ENCODE measurements around the gene PIGC.

Gene PIGC

DNA sequence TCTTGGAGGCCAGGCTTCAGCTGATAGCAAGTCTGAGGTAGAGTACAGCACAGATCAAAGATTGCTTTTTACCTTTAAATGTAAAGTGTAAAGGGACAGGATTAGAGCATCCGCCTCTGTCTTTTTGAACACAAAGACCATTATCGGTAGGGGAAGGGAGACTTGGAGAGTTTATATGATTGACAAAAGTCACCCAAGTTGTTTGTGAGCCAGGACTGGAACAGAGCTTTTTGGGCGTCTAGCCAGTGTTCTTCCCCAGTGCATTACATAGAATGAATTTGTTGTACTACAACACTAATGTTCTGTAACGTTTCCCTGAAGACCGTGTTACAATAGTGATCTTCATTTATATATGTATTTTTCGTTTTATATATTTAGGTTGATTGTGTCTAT lies 9.3 kb upstream of the PIGC start:
- H3K4me3 ChIP-seq (ENCODE audit: low read length in 2 of 2) = no peak overlapping the region
- no peaks in the 10 kb centered on the region for H3K27me3 ChIP-seq (ENCODE audit: control insufficient read depth in 2 of 2, insufficient read depth in 2 of 2, low read length in 2 of 2)
- H3K4me1 ChIP-seq (ENCODE audit: control insufficient read depth in 2 of 2, insufficient read depth in 2 of 2, low read length in 2 of 2) = peaks cover 10 to 18% of the 10 kb centered on the region in 2 donors
- no peaks in the 10 kb centered on the region for H3K36me3 ChIP-seq (ENCODE audit: control insufficient read depth in 2 of 2, insufficient read depth in 2 of 2, low read length in 2 of 2)
- no peak overlapping the region for H3K9ac ChIP-seq (ENCODE audit: low read depth in 1 of 2, low read length in 2 of 2)
- H3K9me3 ChIP-seq (ENCODE audit: control insufficient read depth in 2 of 2, low read length in 2 of 2) = no peaks in the 10 kb centered on the region
- H3K27ac ChIP-seq (ENCODE audit: low read depth in 2 of 2, low read length in 2 of 2) = no peak overlapping the region

DNA sequence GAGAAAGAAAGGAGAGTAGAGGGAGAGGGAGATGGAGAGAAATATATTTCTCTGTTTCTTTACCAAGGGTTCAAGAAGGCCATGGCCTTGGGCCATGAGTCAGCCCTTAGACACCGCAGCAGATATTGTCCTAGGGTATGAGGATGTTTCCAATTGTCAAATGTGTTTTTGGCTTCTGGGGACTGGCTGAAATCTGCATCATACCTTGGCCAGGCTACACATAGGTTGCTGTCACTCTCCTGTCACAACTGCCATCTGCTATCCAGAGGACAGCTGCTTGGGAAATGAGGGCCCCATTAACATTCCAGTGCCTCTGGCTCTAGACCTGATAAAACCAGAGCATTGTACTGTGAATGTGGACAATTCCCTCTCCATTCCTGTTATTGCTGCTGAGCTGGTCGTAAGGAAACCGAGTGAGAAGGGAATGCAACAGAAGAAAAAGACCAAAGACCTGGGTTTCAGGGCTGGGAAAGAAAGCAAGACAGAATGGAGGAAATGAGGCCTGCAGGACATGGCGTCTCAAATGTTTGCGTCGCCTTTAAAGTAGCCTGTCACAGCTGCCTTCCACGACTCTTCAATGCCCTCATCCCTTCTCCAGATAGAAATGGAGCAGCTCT lies 8.8 kb upstream of the PIGC start:
- Histone ChIP-seq H3K9ac (ENCODE audit: low read depth in 1 of 2, low read length in 2 of 2) (no peak overlapping the region), H3K4me1 (ENCODE audit: control insufficient read depth in 2 of 2, insufficient read depth in 2 of 2, low read length in 2 of 2) (peaks cover 10 to 18% of the 10 kb centered on the region in 2 donors), H3K27me3 (ENCODE audit: control insufficient read depth in 2 of 2, insufficient read depth in 2 of 2, low read length in 2 of 2) (no peaks in the 10 kb centered on the region), H3K9me3 (ENCODE audit: control insufficient read depth in 2 of 2, low read length in 2 of 2) (no peaks in the 10 kb centered on the region), H3K27ac (ENCODE audit: low read depth in 2 of 2, low read length in 2 of 2) (no peak overlapping the region), H3K4me3 (ENCODE audit: low read length in 2 of 2) (no peak overlapping the region), H3K36me3 (ENCODE audit: control insufficient read depth in 2 of 2, insufficient read depth in 2 of 2, low read length in 2 of 2) (no peaks in the 10 kb centered on the region)

GRCh38 chr1:172451002-172451443 lies 7.2 kb upstream of the PIGC start:
- Histone ChIP-seq H3K9me3 (ENCODE audit: control insufficient read depth in 2 of 2, low read length in 2 of 2) (no peaks in the 10 kb centered on the region), H3K27me3 (ENCODE audit: control insufficient read depth in 2 of 2, insufficient read depth in 2 of 2, low read length in 2 of 2) (no peaks in the 10 kb centered on the region), H3K9ac (ENCODE audit: low read depth in 1 of 2, low read length in 2 of 2) (no peak overlapping the region), H3K4me1 (ENCODE audit: control insufficient read depth in 2 of 2, insufficient read depth in 2 of 2, low read length in 2 of 2) (peaks cover 10 to 18% of the 10 kb centered on the region in 2 donors), H3K4me3 (ENCODE audit: low read length in 2 of 2) (no peak overlapping the region), H3K36me3 (ENCODE audit: control insufficient read depth in 2 of 2, insufficient read depth in 2 of 2, low read length in 2 of 2) (no peaks in the 10 kb centered on the region), H3K27ac (ENCODE audit: low read depth in 2 of 2, low read length in 2 of 2) (no peak overlapping the region)

DNA sequence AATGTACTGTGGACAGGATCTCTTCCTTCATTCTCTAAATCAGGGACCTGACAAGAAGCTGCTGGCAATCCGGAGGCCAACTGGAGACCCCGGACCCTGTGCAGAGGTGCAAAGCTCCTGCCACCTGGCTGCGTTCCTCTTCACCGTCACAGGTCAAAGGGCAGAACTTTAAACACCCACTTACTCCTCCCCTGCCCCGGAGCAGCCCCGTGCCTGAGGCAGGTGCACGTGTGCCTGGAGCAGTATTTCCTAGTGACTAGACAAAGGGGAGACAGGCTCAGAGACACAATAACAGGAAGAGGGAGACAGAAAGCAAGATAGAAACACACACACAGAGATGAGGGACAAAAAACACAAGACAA lies 6.6 kb upstream of the PIGC start:
- H3K4me3 ChIP-seq (ENCODE audit: low read length in 2 of 2) = peak overlapping the region; percentile 31 to 55
- H3K27me3 ChIP-seq (ENCODE audit: control insufficient read depth in 2 of 2, insufficient read depth in 2 of 2, low read length in 2 of 2) = no peaks in the 10 kb centered on the region
- no peak overlapping the region for H3K9ac ChIP-seq (ENCODE audit: low read depth in 1 of 2, low read length in 2 of 2)
- H3K27ac ChIP-seq (ENCODE audit: low read depth in 2 of 2, low read length in 2 of 2) = no peak overlapping the region
- H3K4me1 ChIP-seq (ENCODE audit: control insufficient read depth in 2 of 2, insufficient read depth in 2 of 2, low read length in 2 of 2) = peaks cover 10 to 18% of the 10 kb centered on the region in 2 donors
- H3K9me3 ChIP-seq (ENCODE audit: control insufficient read depth in 2 of 2, low read length in 2 of 2) = no peaks in the 10 kb centered on the region
- H3K36me3 ChIP-seq (ENCODE audit: control insufficient read depth in 2 of 2, insufficient read depth in 2 of 2, low read length in 2 of 2) = no peaks in the 10 kb centered on the region

DNA sequence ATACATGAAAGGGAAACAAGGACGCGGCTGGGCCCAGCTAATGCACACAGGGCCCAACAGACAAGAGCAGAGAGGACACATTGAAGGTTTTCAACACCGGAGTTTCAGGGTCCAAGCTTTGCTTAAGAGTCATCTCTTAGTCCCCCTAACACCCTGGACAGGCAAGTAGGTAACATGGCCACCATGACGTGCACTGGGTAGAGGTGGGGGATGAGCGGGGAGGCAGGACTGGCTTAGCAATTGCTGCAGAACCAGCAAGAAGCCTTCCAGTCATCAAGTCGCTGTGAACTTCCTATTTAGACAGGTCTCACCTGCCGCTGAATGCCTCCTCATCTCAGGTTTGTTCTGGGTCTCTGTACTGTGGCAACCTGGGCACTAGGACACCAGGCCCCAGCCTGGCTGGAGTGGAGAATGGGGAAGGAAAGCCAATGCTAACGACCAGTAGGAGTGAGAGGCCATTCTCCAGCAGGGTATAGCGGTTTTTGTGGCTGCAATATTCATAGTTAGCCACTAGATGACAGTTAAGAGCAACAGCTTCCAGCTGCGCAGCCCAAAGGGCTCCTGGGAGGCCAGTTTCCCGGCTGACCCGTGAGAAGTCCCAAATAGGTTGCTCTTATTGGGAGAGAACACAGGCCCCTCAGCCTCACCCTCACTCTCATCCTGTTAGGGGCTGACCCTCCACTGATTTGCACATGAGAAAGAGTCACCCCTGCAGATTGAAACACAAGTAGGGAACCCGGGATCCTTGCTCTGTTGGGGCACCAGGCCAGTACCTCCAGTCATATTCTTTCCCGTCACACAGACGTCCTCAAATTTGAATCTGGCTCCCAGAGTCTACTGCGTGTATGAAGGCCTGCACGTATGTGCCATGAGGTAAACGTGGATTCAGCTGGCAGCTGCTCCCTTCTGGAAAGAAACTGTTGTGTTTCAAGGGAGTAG lies 6.0 kb upstream of the PIGC start:
- H3K9me3 ChIP-seq (ENCODE audit: control insufficient read depth in 2 of 2, low read length in 2 of 2) = no peaks in the 10 kb centered on the region
- peak overlapping the region in 1 of 2 donors; percentile 14 for H3K9ac ChIP-seq (ENCODE audit: low read depth in 1 of 2, low read length in 2 of 2)
- H3K4me1 ChIP-seq (ENCODE audit: control insufficient read depth in 2 of 2, insufficient read depth in 2 of 2, low read length in 2 of 2) = peaks cover 10 to 18% of the 10 kb centered on the region in 2 donors
- H3K27ac ChIP-seq (ENCODE audit: low read depth in 2 of 2, low read length in 2 of 2) = no peak overlapping the region
- peak overlapping the region; percentile 31 to 55 for H3K4me3 ChIP-seq (ENCODE audit: low read length in 2 of 2)
- no peaks in the 10 kb centered on the region for H3K27me3 ChIP-seq (ENCODE audit: control insufficient read depth in 2 of 2, insufficient read depth in 2 of 2, low read length in 2 of 2)
- H3K36me3 ChIP-seq (ENCODE audit: control insufficient read depth in 2 of 2, insufficient read depth in 2 of 2, low read length in 2 of 2) = no peaks in the 10 kb centered on the region

GRCh38 chr1:172448995-172449584 lies 5.2 kb upstream of the PIGC start:
- Histone ChIP-seq H3K4me1 (ENCODE audit: control insufficient read depth in 2 of 2, insufficient read depth in 2 of 2, low read length in 2 of 2) (peaks cover 15 to 22% of the 10 kb centered on the region in 2 donors), H3K36me3 (ENCODE audit: control insufficient read depth in 2 of 2, insufficient read depth in 2 of 2, low read length in 2 of 2) (no peaks in the 10 kb centered on the region), H3K9me3 (ENCODE audit: control insufficient read depth in 2 of 2, low read length in 2 of 2) (no peaks in the 10 kb centered on the region), H3K9ac (ENCODE audit: low read depth in 1 of 2, low read length in 2 of 2) (no peak overlapping the region), H3K27ac (ENCODE audit: low read depth in 2 of 2, low read length in 2 of 2) (no peak overlapping the region), H3K4me3 (ENCODE audit: low read length in 2 of 2) (no peak overlapping the region), H3K27me3 (ENCODE audit: control insufficient read depth in 2 of 2, insufficient read depth in 2 of 2, low read length in 2 of 2) (no peaks in the 10 kb centered on the region)

- no peaks in the 10 kb centered on the region for H3K27me3 ChIP-seq (ENCODE audit: control insufficient read depth in 2 of 2, insufficient read depth in 2 of 2, low read length in 2 of 2)
- H3K9me3 ChIP-seq (ENCODE audit: control insufficient read depth in 2 of 2, low read length in 2 of 2) = no peaks in the 10 kb centered on the region
- no peak overlapping the region for H3K9ac ChIP-seq (ENCODE audit: low read depth in 1 of 2, low read length in 2 of 2)
- no peak overlapping the region for H3K27ac ChIP-seq (ENCODE audit: low read depth in 2 of 2, low read length in 2 of 2)
- peaks cover 16 to 20% of the 10 kb centered on the region in 2 donors for H3K4me1 ChIP-seq (ENCODE audit: control insufficient read depth in 2 of 2, insufficient read depth in 2 of 2, low read length in 2 of 2)
- H3K4me3 ChIP-seq (ENCODE audit: low read length in 2 of 2) = no peak overlapping the region
- no peaks in the 10 kb centered on the region for H3K36me3 ChIP-seq (ENCODE audit: control insufficient read depth in 2 of 2, insufficient read depth in 2 of 2, low read length in 2 of 2)
Measured at GRCh38 chr1:172447641-172448040, 3.8 kb upstream of the PIGC start.

GRCh38 chr1:172446547-172446946 lies 2.7 kb upstream of the PIGC start:
- H3K9me3 ChIP-seq (ENCODE audit: control insufficient read depth in 2 of 2, low read length in 2 of 2) = no peaks in the 10 kb centered on the region
- H3K27me3 ChIP-seq (ENCODE audit: control insufficient read depth in 2 of 2, insufficient read depth in 2 of 2, low read length in 2 of 2) = no peaks in the 10 kb centered on the region
- H3K9ac ChIP-seq (ENCODE audit: low read depth in 1 of 2, low read length in 2 of 2) = no peak overlapping the region
- H3K4me1 ChIP-seq (ENCODE audit: control insufficient read depth in 2 of 2, insufficient read depth in 2 of 2, low read length in 2 of 2) = peaks cover 16 to 20% of the 10 kb centered on the region in 2 donors
- H3K27ac ChIP-seq (ENCODE audit: low read depth in 2 of 2, low read length in 2 of 2) = no peak overlapping the region
- H3K4me3 ChIP-seq (ENCODE audit: low read length in 2 of 2) = no peak overlapping the region
- peaks cover 4% of the 10 kb centered on the region in 2 donors for H3K36me3 ChIP-seq (ENCODE audit: control insufficient read depth in 2 of 2, insufficient read depth in 2 of 2, low read length in 2 of 2)

- Histone ChIP-seq H3K27me3 (ENCODE audit: control insufficient read depth in 2 of 2, insufficient read depth in 2 of 2, low read length in 2 of 2) (no peaks in the 10 kb centered on the region), H3K9ac (ENCODE audit: low read depth in 1 of 2, low read length in 2 of 2) (peak overlapping the region; percentile 79 to 92), H3K9me3 (ENCODE audit: control insufficient read depth in 2 of 2, low read length in 2 of 2) (no peaks in the 10 kb centered on the region), H3K4me3 (ENCODE audit: low read length in 2 of 2) (peak overlapping the region; percentile 80 to 89), H3K36me3 (ENCODE audit: control insufficient read depth in 2 of 2, insufficient read depth in 2 of 2, low read length in 2 of 2) (peaks cover 4% of the 10 kb centered on the region in 2 donors), H3K4me1 (ENCODE audit: control insufficient read depth in 2 of 2, insufficient read depth in 2 of 2, low read length in 2 of 2) (peaks cover 6 to 9% of the 10 kb centered on the region in 2 donors), H3K27ac (ENCODE audit: low read depth in 2 of 2, low read length in 2 of 2) (peak overlapping the region in 1 of 2 donors; percentile 56)
Measured at GRCh38 chr1:172442843-172443565, 865 bp downstream of the PIGC start.

All from mucosa of rectum (tissue), 2 donors.